K562 (cell line): ENCODE data around the gene HIP1R. TPM values are rescaled to one million over a fixed set of nuclear protein-coding genes. Genes with fewer than 3 reads are reported as not detected.

ENCODE experiments used
- ARID3B ChIP-seq: fragments of 250-450 bp; sonication (Bioruptor Pico); IDR thresholded peaks from 2 replicates; pipeline ENCODE4 v1.4.0; 2020; ENCODE audit warnings: borderline replicate concordance
- GABPA ChIP-seq: fragments of 200-800 bp; sonication (Bioruptor generic); conservative IDR thresholded peaks from 2 replicates; pipeline ENCODE4 v1.6.1; 2016; ENCODE audit warnings: low read depth, missing genetic modification characterization, missing compliant biosample characterization
- GATAD2A ChIP-seq: fragments of 450-650 bp; IDR thresholded peaks from 2 replicates; pipeline ENCODE4 v1.6.1; 2017
- KAT7 ChIP-seq: sonication (generic); formaldehyde crosslinking; IDR thresholded peaks from 2 replicates; pipeline ENCODE4 v1.8.0; 2022; ENCODE audit warnings: missing genetic modification reagents, mild to moderate bottlenecking, borderline replicate concordance
- KDM2B ChIP-seq: fragments of 250-450 bp; sonication (Bioruptor Pico); IDR thresholded peaks from 2 replicates; pipeline ENCODE4 v1.8.0; 2021; ENCODE audit warnings: mild to moderate bottlenecking, moderate library complexity
- MNT ChIP-seq, 2 experiments: fragments of 450-650 bp; conservative IDR thresholded peaks; 2 replicates each; pipeline ENCODE4 v1.6.1; 2017; ENCODE audit warnings: mild to moderate bottlenecking in 2 of 2, moderate library complexity in 2 of 2
- POLR2G ChIP-seq: fragments of 200-400 bp; formaldehyde crosslinking; IDR thresholded peaks from 2 replicates; pipeline ENCODE4 v1.6.1; 2017; ENCODE audit warnings: low read depth, mild to moderate bottlenecking, antibody characterized with exemption, low read length, moderate library complexity
- RNF219 ChIP-seq: fragments of 250-450 bp; sonication (Bioruptor Pico); IDR thresholded peaks from 2 replicates; pipeline ENCODE4 v1.5.0; 2022; ENCODE audit warnings: mild to moderate bottlenecking
- SMARCA5 ChIP-seq: fragments of 450-650 bp; IDR thresholded peaks from 2 replicates; pipeline ENCODE4 v1.6.1; 2016
- TEAD2 ChIP-seq: fragments of 450-650 bp; IDR thresholded peaks from 2 replicates; pipeline ENCODE4 v1.6.1; 2016; ENCODE audit warnings: missing genetic modification characterization, control low read depth, missing compliant biosample characterization
- UBTF ChIP-seq, 2 experiments: IDR thresholded peaks; 2 replicates each; pipeline ENCODE4 v1.6.1; 2012; ENCODE audit warnings: improper control_type of control experiment in 2 of 2, low read depth in 2 of 2, low read length in 2 of 2, borderline replicate concordance in 1 of 2
- ZBTB33 ChIP-seq: sonication (generic); formaldehyde crosslinking; IDR thresholded peaks from 2 replicates; pipeline ENCODE4 v1.8.1; 2023; ENCODE audit warnings: mild to moderate bottlenecking, missing genetic modification reagents
- ZC3H11A ChIP-seq: IDR thresholded peaks from 2 replicates; pipeline ENCODE4 v1.6.1; 2012; ENCODE audit warnings: low read depth, low read length, improper control_type of control experiment
- ZNF174 ChIP-seq: fragments of 250-450 bp; sonication (Bioruptor Pico); IDR thresholded peaks from 2 replicates; pipeline ENCODE4 v1.4.0; 2020; ENCODE audit warnings: mild to moderate bottlenecking
- ZNF740 ChIP-seq, 3 experiments: fragments of 200-800 bp in 1 of 3; sonication (Bioruptor generic) in 1 of 3; sonication (generic) in 1 of 3; formaldehyde crosslinking in 1 of 3; IDR thresholded peaks; 2 replicates each; pipeline versions ENCODE4 v1.6.1 to v1.8.0; 2016 to 2022; ENCODE audit warnings: mild to moderate bottlenecking in 2 of 3, missing compliant biosample characterization in 2 of 3, missing genetic modification characterization in 2 of 3, missing genetic modification reagents in 1 of 3
- polyA plus RNA-seq, 8 experiments: library from polyadenylated mRNA; depleted of rRNA in 4 of 8; stranded (reverse) in 5 of 8; unstranded in 3 of 8; fragments of >200 nt; fragmentation: Nextera tagmentation in 2 of 8; fragmentation: Illumina TruSeq in 1 of 8; extraction: Ambion mirVana in 2 of 8; extraction: Trizol in 1 of 8; gene quantifications; 2 replicates each; pipeline versions ENCODE4 v1.2.1 to v1.2.3, GENCODE V29; 2011 to 2014; ENCODE audit warnings: inconsistent platforms in 1 of 8, missing spikeins in 1 of 8
- total RNA-seq, 7 experiments: library from RNA; depleted of rRNA in 6 of 7; stranded (reverse); fragments of >200 nt in 6 of 7; fragmentation: Illumina TruSeq in 2 of 7; extraction: Trizol in 2 of 7; gene quantifications; 2 replicates each; pipeline versions ENCODE4 v1.2.1 to v1.2.3, GENCODE V29; 2011 to 2021; ENCODE audit warnings: low replicate concordance in 1 of 7

The HIP1R gene
- total and polyA plus RNA-seq, 9 of the 15 experiments (the other 6 are each of a cell fraction or from before 2014, with no cell fraction given): 0.15 to 31.0 (median 14.2) TPM

- TF ChIP-seq UBTF (IDR thresholded peaks at IDR 0.05; ENCODE audit: borderline replicate concordance in 1 of 2, low read depth in 2 of 2, low read length in 2 of 2) (0 out of 4 replicates have a peak, but pooled peaks of 1 of the 2 experiments have one; percentile 46), ARID3B (CRISPR knock-in tag) (no peak), ZC3H11A (no peak), GABPA (tag) (no peak), KDM2B (CRISPR knock-in tag) (no peak), SMARCA5 (no peak), ZBTB33 (peak; percentile 55), ZNF740 (CRISPR knock-in tag; IDR thresholded peaks at IDR 0.05) (peak; percentile 87), ZNF740 (tag; IDR thresholded peaks at IDR 0.05) (no peak), TEAD2 (tag) (peak; percentile 82; the same call in 1 of the 2 replicates), GATAD2A (no peak), ZNF174 (CRISPR knock-in tag) (no peak), MNT (conservative IDR thresholded peaks at IDR 0.05) (no peak), KAT7 (no peak), RNF219 (no peak), POLR2G (peak; percentile 17)
Observed at GRCh38 chr12:122860040-122860853, 25.0 kb downstream of the HIP1R start (continued).
